Activated B cell treated with CpG ODN at 0.5 μM for 24 hours (primary cell): ENCODE data around the gene GALNTL6. TPM values are rescaled to one million over a fixed set of nuclear protein-coding genes. Genes with fewer than 3 reads are reported as not detected.

ENCODE experiments used
- ATAC-seq: fragments of 200-7000 bp; cut with Tn5 transposase; one replicate; pipeline ENCODE4 v1.10.0; 2021; ENCODE audit warnings: low read depth, mild to moderate bottlenecking, moderate library complexity
- CTCF ChIA-PET: fragments of 350-600 bp; sonication (Branson Sonifier 250); formaldehyde crosslinking; loops from one replicate; lab custom pipeline; 2021; ENCODE audit warnings: antibody characterized with exemption; lab: Charles Lee
- POLR2A ChIA-PET: fragments of 350-600 bp; sonication (Branson Sonifier 250); formaldehyde crosslinking; loops from one replicate; lab custom pipeline; 2021; ENCODE audit warnings: antibody characterized with exemption; lab: Charles Lee
- DNase-seq: peaks from one replicate; pipeline ENCODE4 v3.0.0; 2022
- H3K27ac Mint-ChIP-seq: one replicate; pipeline ENCODE4 v1.8.0; 2020; ENCODE audit warnings: mixed read lengths
- H3K27me3 Mint-ChIP-seq: one replicate; pipeline ENCODE4 v1.8.0; 2021; ENCODE audit warnings: mixed read lengths
- H3K36me3 Mint-ChIP-seq: one replicate; pipeline ENCODE4 v1.8.0; 2021; ENCODE audit warnings: low read depth, mixed read lengths
- H3K4me1 Mint-ChIP-seq: one replicate; pipeline ENCODE4 v1.8.0; 2021; ENCODE audit warnings: mixed read lengths
- H3K4me3 Mint-ChIP-seq: one replicate; pipeline ENCODE4 v1.8.0; 2020; ENCODE audit warnings: mild to moderate bottlenecking, mixed read lengths
- H3K9me3 Mint-ChIP-seq: one replicate; pipeline ENCODE4 v1.8.0; 2020; ENCODE audit warnings: mixed read lengths
- intact Hi-C: fragments of 100-400 bp; cut with micrococcal nuclease; formaldehyde crosslinking; loops from one replicate; pipeline ENCODE4 v1.15.1; 2024
- total RNA-seq: library from RNA; stranded (reverse); gene quantifications from 2 replicates; pipeline ENCODE4 v1.2.3, GENCODE V29; 2022
- TF ChIP-seq, protein P1 (sequence below): fragments of 200-600 bp; IDR thresholded peaks from one replicate; pipeline ENCODE4 v1.8.0; 2022; ENCODE audit warnings: antibody characterized with exemption, mild to moderate bottlenecking

Gene GALNTL6
- total RNA-seq, 1 donor from 2014 or later, result 0.20 TPM

DNA sequence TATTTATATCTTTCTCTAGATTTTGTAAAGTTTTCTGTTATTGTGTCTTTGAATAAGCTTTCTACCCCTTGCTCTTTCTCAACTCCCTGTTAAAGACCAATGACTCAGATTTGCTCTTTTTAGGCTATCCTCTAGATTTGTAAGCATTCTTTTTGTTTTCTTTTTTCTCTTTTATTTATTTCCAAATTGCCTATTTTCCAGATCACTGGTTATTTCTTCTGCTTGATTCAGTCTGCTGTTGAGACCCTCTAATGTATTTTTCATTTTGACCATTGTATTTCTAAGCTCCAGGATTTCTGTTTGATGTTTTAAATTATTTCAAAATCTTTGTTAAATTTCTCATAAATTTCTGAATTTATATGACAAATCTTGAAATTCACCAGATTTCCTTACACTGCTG is 892.8 kb downstream of the GALNTL6 start:
- ATAC-seq (no peak), DNase-seq (no peak)
- intact Hi-C loops, result no loop called here
- Mint-ChIP-seq H3K4me1 (no peaks in the 10 kb centered on the region), H3K9me3 (peaks cover 22% of the 10 kb centered on the region), H3K27me3 (no peaks in the 10 kb centered on the region), H3K27ac (no peak overlapping the region), H3K4me3 (no peak overlapping the region), H3K36me3 (no peaks in the 10 kb centered on the region)
- POLR2A ChIA-PET, result no interaction called here
- TF ChIP-seq, protein P1, sequence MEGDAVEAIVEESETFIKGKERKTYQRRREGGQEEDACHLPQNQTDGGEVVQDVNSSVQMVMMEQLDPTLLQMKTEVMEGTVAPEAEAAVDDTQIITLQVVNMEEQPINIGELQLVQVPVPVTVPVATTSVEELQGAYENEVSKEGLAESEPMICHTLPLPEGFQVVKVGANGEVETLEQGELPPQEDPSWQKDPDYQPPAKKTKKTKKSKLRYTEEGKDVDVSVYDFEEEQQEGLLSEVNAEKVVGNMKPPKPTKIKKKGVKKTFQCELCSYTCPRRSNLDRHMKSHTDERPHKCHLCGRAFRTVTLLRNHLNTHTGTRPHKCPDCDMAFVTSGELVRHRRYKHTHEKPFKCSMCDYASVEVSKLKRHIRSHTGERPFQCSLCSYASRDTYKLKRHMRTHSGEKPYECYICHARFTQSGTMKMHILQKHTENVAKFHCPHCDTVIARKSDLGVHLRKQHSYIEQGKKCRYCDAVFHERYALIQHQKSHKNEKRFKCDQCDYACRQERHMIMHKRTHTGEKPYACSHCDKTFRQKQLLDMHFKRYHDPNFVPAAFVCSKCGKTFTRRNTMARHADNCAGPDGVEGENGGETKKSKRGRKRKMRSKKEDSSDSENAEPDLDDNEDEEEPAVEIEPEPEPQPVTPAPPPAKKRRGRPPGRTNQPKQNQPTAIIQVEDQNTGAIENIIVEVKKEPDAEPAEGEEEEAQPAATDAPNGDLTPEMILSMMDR, result no peak
- CTCF ChIA-PET, result no interaction called here

DNA sequence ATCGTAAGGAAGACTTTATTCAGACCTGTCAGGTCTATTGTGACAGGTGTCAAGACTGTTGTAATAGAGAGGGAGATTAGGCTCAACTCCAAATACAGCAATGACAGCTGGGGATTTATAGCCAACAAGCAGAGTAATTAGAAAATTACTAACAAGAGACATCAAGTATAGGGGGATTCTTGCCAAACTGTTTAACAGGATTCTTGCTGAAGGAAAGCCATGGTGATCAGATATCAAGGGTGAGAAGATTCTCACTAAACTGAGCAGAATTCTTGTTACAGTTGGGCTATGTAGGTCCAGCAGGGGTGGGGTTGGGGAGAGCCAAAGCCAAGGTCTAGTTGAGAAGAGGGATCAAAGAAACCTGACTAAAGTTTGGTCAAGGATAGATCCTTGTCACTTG is 894.4 kb downstream of the GALNTL6 start:
- Mint-ChIP-seq H3K9me3 (peaks cover 22% of the 10 kb centered on the region), H3K4me1 (no peaks in the 10 kb centered on the region), H3K27ac (no peak overlapping the region), H3K27me3 (no peaks in the 10 kb centered on the region), H3K4me3 (no peak overlapping the region), H3K36me3 (no peaks in the 10 kb centered on the region)
- DNase-seq (no peak), ATAC-seq (no peak)
- POLR2A ChIA-PET, result no interaction called here
- intact Hi-C loops, result no loop called here
- TF ChIP-seq, protein P1, result no peak
- CTCF ChIA-PET, result no interaction called here

DNA sequence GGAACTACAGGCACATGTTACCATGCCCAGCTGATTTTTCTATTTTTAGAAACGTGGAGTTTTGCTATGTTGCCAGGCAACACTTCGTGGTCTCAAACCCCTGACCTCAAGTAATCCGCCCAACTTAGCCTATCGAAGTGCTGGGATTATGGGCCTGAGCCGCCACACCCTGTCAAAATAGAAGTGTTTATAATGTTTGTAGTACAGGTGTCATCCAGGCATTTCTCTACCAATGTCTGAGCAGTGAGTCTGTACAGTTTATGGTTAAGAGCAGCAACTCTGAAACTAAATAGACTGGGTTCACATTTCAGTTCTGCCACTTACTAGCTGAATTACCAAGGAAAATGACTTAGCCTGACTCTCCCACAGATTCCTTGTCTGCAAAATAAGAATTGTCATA is 895.0 kb downstream of the GALNTL6 start:
- TF ChIP-seq, protein P1, result no peak
- no peaks in the 10 kb centered on the region for H3K36me3 Mint-ChIP-seq
- POLR2A ChIA-PET, result no interaction called here
- CTCF ChIA-PET, result no interaction called here
- no peak for ATAC-seq
- H3K9me3 Mint-ChIP-seq, result peaks cover 22% of the 10 kb centered on the region
- intact Hi-C loops, result no loop called here
- H3K27me3 Mint-ChIP-seq, result no peaks in the 10 kb centered on the region
- H3K4me3 Mint-ChIP-seq, result no peak overlapping the region
- no peak overlapping the region for H3K27ac Mint-ChIP-seq
- H3K4me1 Mint-ChIP-seq, result no peaks in the 10 kb centered on the region
- DNase-seq, result no peak

DNA sequence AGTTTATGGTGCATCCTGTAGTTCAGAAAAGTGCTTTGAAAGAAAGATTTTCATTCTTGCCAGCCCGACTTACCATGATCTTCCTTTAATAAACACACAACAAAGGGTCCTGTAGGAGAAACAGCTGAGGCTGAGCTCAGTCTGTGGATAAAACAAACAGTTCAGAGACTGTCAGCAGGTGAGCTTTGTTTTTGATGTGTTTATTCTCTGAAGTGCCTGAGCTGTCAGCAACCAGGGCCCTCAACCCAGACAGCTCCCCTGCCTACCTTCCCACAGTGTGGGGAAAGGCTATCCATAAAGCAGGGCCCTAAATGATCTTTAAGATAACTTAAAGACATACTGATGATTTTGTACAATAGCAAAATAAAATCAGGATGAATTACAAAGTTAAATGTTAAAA is 896.2 kb downstream of the GALNTL6 start:
- H3K27me3 Mint-ChIP-seq, result no peaks in the 10 kb centered on the region
- TF ChIP-seq, protein P1, result no peak
- intact Hi-C loops, result no loop called here
- H3K4me3 Mint-ChIP-seq, result no peak overlapping the region
- DNase-seq (no peak), ATAC-seq (no peak)
- H3K9me3 Mint-ChIP-seq, result peaks cover 18% of the 10 kb centered on the region
- ChIA-PET POLR2A (no interaction called here), CTCF (no interaction called here)
- H3K27ac Mint-ChIP-seq, result no peak overlapping the region
- no peaks in the 10 kb centered on the region for H3K4me1 Mint-ChIP-seq
- H3K36me3 Mint-ChIP-seq, result no peaks in the 10 kb centered on the region

DNA sequence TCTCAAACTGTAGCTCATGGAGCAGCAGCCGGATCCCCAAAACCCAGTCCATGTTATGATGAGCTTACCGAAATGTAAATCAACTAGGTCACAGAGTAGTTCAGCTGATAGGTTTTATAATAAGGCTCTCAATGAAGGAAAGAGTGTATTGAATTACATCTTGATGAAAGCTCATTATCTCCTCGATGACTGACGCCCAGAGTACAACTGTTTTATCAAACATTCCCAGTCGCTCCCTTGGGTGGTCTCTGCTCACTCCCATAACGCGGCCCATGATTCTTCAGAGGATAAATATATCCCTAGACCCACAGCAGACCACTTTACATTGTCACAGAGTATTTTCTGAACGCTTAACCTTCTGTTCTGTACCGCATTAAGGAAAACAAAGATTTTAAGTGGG is 903.1 kb downstream of the GALNTL6 start:
- Mint-ChIP-seq H3K36me3 (no peaks in the 10 kb centered on the region), H3K4me1 (no peaks in the 10 kb centered on the region), H3K27me3 (no peaks in the 10 kb centered on the region), H3K4me3 (no peak overlapping the region), H3K9me3 (peaks cover 3% of the 10 kb centered on the region), H3K27ac (no peak overlapping the region)
- intact Hi-C loops, result no loop called here
- no peak for ATAC-seq
- TF ChIP-seq, protein P1, result no peak
- no peak for DNase-seq
- CTCF ChIA-PET, result no interaction called here
- POLR2A ChIA-PET, result no interaction called here
